Loucy (cell line): ENCODE measurements around the gene OSBPL3.

ENCODE experiments used
- H2AFZ ChIP-seq: fragments of 200-600 bp; sonication (generic); 2 replicates; pipeline ENCODE4 v1.6.0; 2016; ENCODE audit warnings: antibody characterized with exemption, mild to moderate bottlenecking, low read length, moderate library complexity
- H3F3A ChIP-seq: fragments of 200-600 bp; 2 replicates; pipeline ENCODE4 v1.6.0; 2016; ENCODE audit warnings: antibody characterized with exemption, low read depth, mild to moderate bottlenecking
- H3K27me3 ChIP-seq: fragments of 200-600 bp; sonication (generic); 2 replicates; pipeline ENCODE4 v1.6.1; 2014; ENCODE audit warnings: low read length, mild to moderate bottlenecking; ENCODE audit not compliant: insufficient read depth, poor library complexity, severe bottlenecking
- H3K36me3 ChIP-seq: fragments of 200-600 bp; sonication (generic); 2 replicates; pipeline ENCODE4 v1.6.1; 2016; ENCODE audit warnings: low read length; ENCODE audit not compliant: insufficient read depth
- H3K4me1 ChIP-seq: fragments of 200-600 bp; sonication (generic); 2 replicates; pipeline ENCODE4 v1.5.1; 2014; ENCODE audit warnings: low read length, mild to moderate bottlenecking; ENCODE audit not compliant: insufficient read depth, poor library complexity, severe bottlenecking
- H3K4me2 ChIP-seq: fragments of 200-600 bp; sonication (generic); 2 replicates; pipeline ENCODE4 v1.6.0; 2014; ENCODE audit warnings: antibody characterized with exemption, low read length, low read depth, mild to moderate bottlenecking; ENCODE audit not compliant: poor library complexity, severe bottlenecking
- H3K4me3 ChIP-seq: fragments of 200-600 bp; sonication (generic); 2 replicates; pipeline ENCODE4 v1.5.1; 2014; ENCODE audit warnings: low read length, mild to moderate bottlenecking, mixed read lengths; ENCODE audit not compliant: poor library complexity, severe bottlenecking
- H3K79me2 ChIP-seq: fragments of 200-600 bp; sonication (generic); 2 replicates; pipeline ENCODE4 v1.6.1; 2014; ENCODE audit warnings: low read length; ENCODE audit not compliant: insufficient read depth
- H3K9ac ChIP-seq: fragments of 200-600 bp; sonication (generic); 2 replicates; pipeline ENCODE4 v1.6.0; 2014; ENCODE audit warnings: mild to moderate bottlenecking, low read depth, low read length, moderate library complexity; ENCODE audit not compliant: poor library complexity, severe bottlenecking
- H3K9me2 ChIP-seq: fragments of 200-600 bp; sonication (generic); replicated peaks from 2 replicates; pipeline ENCODE4 v1.6.1; 2016; ENCODE audit warnings: low read depth, low read length, mixed read lengths
- H3K9me3 ChIP-seq: fragments of 200-600 bp; sonication (generic); 2 replicates; pipeline ENCODE4 v1.6.1; 2014; ENCODE audit warnings: mild to moderate bottlenecking, antibody characterized with exemption, low read length, low read depth; ENCODE audit not compliant: insufficient read depth
- H4K20me1 ChIP-seq: fragments of 200-600 bp; sonication (generic); 2 replicates; pipeline ENCODE4 v1.6.0; 2014; ENCODE audit warnings: antibody characterized with exemption, low read length, mild to moderate bottlenecking; ENCODE audit not compliant: insufficient read depth, poor library complexity, severe bottlenecking
- CTCF ChIP-seq: fragments of 200-600 bp; sonication (generic); conservative IDR thresholded peaks from 2 replicates; pipeline ENCODE4 v1.5.1; 2014; ENCODE audit warnings: mild to moderate bottlenecking, antibody characterized with exemption, low read length
- EZH2phosphoT487 ChIP-seq: fragments of 200-600 bp; IDR thresholded peaks from 2 replicates; pipeline ENCODE4 v1.6.1; 2018; ENCODE audit warnings: antibody characterized with exemption, mild to moderate bottlenecking, moderate library complexity, borderline replicate concordance

OSBPL3 gene

GRCh38 chr7:24786941-24787340, 193.0 kb downstream of the OSBPL3 start:
- Histone ChIP-seq H3K9ac (no peak overlapping the region), H3K27me3 (no peaks in the 10 kb centered on the region)

GRCh38 chr7:24786306-24786705, 193.7 kb downstream of the OSBPL3 start:
- H2AFZ ChIP-seq = no peak overlapping the region
- no peaks in the 10 kb centered on the region for H3K9me2 ChIP-seq
- no peaks in the 10 kb centered on the region for H3K36me3 ChIP-seq
- no peak overlapping the region for H3K4me2 ChIP-seq
- no peaks in the 10 kb centered on the region for H3F3A ChIP-seq
- TF ChIP-seq CTCF (no peak), EZH2phosphoT487 (no peak)
- H3K4me1 ChIP-seq = no peaks in the 10 kb centered on the region
- H3K27me3 ChIP-seq = no peaks in the 10 kb centered on the region
- H3K9me3 ChIP-seq = peaks cover 13% of the 10 kb centered on the region
- no peak overlapping the region for H3K9ac ChIP-seq
- no peaks in the 10 kb centered on the region for H3K79me2 ChIP-seq
- no peaks in the 10 kb centered on the region for H4K20me1 ChIP-seq
- no peak overlapping the region for H3K4me3 ChIP-seq

More at GRCh38 chr7:24786941-24787340, 193.0 kb downstream of the OSBPL3 start:
- Histone ChIP-seq H3K9me2 (no peaks in the 10 kb centered on the region), H3K9me3 (peaks cover 13% of the 10 kb centered on the region), H3K4me2 (no peak overlapping the region), H3K4me3 (no peak overlapping the region), H4K20me1 (no peaks in the 10 kb centered on the region), H3F3A (no peaks in the 10 kb centered on the region), H3K4me1 (no peaks in the 10 kb centered on the region), H3K36me3 (no peaks in the 10 kb centered on the region), H2AFZ (no peak overlapping the region), H3K79me2 (no peaks in the 10 kb centered on the region)
- TF ChIP-seq CTCF (no peak), EZH2phosphoT487 (no peak)

GRCh38 chr7:24784277-24784676, 195.7 kb downstream of the OSBPL3 start:
- Histone ChIP-seq H3K4me1 (no peaks in the 10 kb centered on the region), H3K9me2 (no peaks in the 10 kb centered on the region), H3K9ac (no peak overlapping the region), H2AFZ (no peak overlapping the region), H3F3A (no peaks in the 10 kb centered on the region), H3K36me3 (no peaks in the 10 kb centered on the region), H3K79me2 (no peaks in the 10 kb centered on the region), H4K20me1 (no peaks in the 10 kb centered on the region), H3K9me3 (peaks cover 13% of the 10 kb centered on the region), H3K27me3 (no peaks in the 10 kb centered on the region), H3K4me2 (no peak overlapping the region), H3K4me3 (no peak overlapping the region)
- no peak for TF ChIP-seq EZH2phosphoT487
- no peak for TF ChIP-seq CTCF
